Ascending aorta (tissue), 2 donors: ENCODE measurements around the gene TRERF1. TPM values are rescaled to one million over a fixed set of nuclear protein-coding genes. Genes with fewer than 3 reads are reported as not detected.
A peak's percentile ranks its signal among the peaks of the same experiment; 100 is the strongest.

Source experiments
- DNase-seq, 2 donors: peaks; one replicate each; pipeline ENCODE4 v3.0.0-alpha.2; 2019; ENCODE audit warnings: low spot score in 2 of 2
- H3K27ac ChIP-seq, 2 donors: fragments of 200-600 bp; sonication (generic); one replicate each; pipeline ENCODE4 v1.5.1; 2016 to 2017; ENCODE audit warnings: mild to moderate bottlenecking in 1 of 2
- H3K27me3 ChIP-seq: fragments of 200-600 bp; sonication (generic); one replicate; pipeline ENCODE4 v1.5.1; 2017
- H3K36me3 ChIP-seq, 2 donors: fragments of 200-600 bp; sonication (generic); one replicate each; pipeline ENCODE4 v1.5.1; 2016
- H3K4me1 ChIP-seq, 2 donors: fragments of 200-600 bp; sonication (generic); one replicate each; pipeline ENCODE4 v1.5.1; 2016 to 2017; ENCODE audit warnings: mild to moderate bottlenecking in 1 of 2
- H3K4me3 ChIP-seq, 2 donors: fragments of 200-600 bp; sonication (generic); one replicate each; pipeline ENCODE4 v1.5.1; 2016 to 2017; ENCODE audit warnings: mild to moderate bottlenecking in 1 of 2
- H3K9me3 ChIP-seq, 2 donors: fragments of 200-600 bp; sonication (generic); one replicate each; pipeline ENCODE4 v1.5.1; 2016
- intact Hi-C: fragments of 100-400 bp; cut with DNase I; formaldehyde crosslinking; loops from one replicate; pipeline ENCODE4 v1.15.1; 2023
- total RNA-seq: library from RNA; depleted of rRNA; stranded (reverse); fragments of >200 nt; gene quantifications from one replicate; pipeline ENCODE4 v1.1.0, GENCODE V29; 2016
- TF ChIP-seq, protein P1 (sequence below), 3 experiments: fragments of 200-600 bp in 2 of 3; fragments of 450-650 bp in 1 of 3; sonication (generic) in 2 of 3; IDR thresholded peaks; one replicate each; pipeline ENCODE4 v1.5.1; 2016 to 2019; ENCODE audit warnings: antibody characterized with exemption in 3 of 3, mild to moderate bottlenecking in 1 of 3, moderate library complexity in 1 of 3

The TRERF1 gene
- total RNA-seq, 1 donor from 2014 or later, result 34.1 TPM

DNA sequence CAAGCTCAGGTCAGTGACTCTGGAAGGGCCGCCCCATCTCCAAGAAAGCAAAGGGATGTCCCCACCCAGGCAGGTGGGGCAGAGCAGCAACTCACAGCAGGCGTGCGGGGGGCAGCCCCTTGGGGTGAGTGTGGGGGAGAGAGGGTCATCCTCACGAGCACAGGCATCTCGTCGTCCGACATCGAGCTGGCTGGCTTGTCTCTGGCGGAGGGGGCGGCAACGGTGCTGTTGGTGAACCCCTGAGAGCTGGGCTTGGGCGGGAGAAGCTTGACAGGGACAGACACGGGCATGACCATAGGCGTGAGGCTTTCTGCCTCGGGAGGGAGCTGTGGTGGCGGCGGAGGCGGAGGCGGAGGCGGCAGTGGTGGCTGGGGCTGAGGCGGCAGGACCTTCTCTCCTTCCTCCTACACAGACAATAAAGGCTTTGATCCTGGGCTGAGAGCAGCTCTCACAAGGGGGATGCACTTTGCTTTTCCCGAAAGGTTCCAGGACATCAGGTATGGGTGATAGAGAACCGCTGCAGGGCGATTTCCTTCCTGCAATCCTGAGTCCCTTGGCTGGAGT, 188.5 kb downstream of the TRERF1 start:
- H3K27ac ChIP-seq, result no peak overlapping the region
- no peaks in the 10 kb centered on the region for H3K27me3 ChIP-seq
- peaks cover under 1 to 1% of the 10 kb centered on the region in 2 donors for H3K36me3 ChIP-seq
- no peak overlapping the region for H3K4me3 ChIP-seq
- no peaks in the 10 kb centered on the region for H3K4me1 ChIP-seq
- intact Hi-C loops, result loop anchor here (5.0 kb wide), 1 partner anchor 284 kb away; no protein-coding TSS in a partner anchor
- H3K9me3 ChIP-seq, result no peaks in the 10 kb centered on the region
- TF ChIP-seq, protein P1, sequence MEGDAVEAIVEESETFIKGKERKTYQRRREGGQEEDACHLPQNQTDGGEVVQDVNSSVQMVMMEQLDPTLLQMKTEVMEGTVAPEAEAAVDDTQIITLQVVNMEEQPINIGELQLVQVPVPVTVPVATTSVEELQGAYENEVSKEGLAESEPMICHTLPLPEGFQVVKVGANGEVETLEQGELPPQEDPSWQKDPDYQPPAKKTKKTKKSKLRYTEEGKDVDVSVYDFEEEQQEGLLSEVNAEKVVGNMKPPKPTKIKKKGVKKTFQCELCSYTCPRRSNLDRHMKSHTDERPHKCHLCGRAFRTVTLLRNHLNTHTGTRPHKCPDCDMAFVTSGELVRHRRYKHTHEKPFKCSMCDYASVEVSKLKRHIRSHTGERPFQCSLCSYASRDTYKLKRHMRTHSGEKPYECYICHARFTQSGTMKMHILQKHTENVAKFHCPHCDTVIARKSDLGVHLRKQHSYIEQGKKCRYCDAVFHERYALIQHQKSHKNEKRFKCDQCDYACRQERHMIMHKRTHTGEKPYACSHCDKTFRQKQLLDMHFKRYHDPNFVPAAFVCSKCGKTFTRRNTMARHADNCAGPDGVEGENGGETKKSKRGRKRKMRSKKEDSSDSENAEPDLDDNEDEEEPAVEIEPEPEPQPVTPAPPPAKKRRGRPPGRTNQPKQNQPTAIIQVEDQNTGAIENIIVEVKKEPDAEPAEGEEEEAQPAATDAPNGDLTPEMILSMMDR (IDR thresholded peaks at IDR 0.05), result no peak
- no peak for DNase-seq

DNA sequence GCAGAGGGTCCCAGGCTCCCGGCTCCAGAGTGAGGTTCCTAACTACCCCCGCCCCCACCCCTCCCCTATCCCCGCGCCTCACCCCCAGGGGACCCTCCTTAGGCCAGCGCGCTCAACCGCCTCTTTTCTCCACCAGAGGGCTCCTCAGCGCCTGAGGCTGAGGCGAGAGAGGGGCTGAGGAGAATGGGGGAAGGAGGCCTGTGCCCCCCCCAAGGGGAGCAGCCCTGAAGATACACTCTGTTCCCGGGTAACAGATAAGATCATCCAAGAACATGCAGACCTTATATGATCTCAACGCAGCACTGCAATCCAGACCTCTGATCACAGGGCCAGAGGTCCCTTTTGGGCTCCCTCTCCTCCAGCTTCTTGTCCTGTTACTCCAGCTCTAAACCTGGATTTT, 190.8 kb downstream of the TRERF1 start:
- no peak for DNase-seq
- intact Hi-C loops, result loop anchor here (2.0 to 5.0 kb wide), 2 partner anchors 272 to 286 kb away; no protein-coding TSS in a partner anchor
- no peaks in the 10 kb centered on the region for H3K27me3 ChIP-seq
- H3K27ac ChIP-seq, result no peak overlapping the region
- H3K4me1 ChIP-seq, result no peaks in the 10 kb centered on the region
- H3K4me3 ChIP-seq, result no peak overlapping the region
- peaks cover 0 to 7% of the 10 kb centered on the region in 2 donors for H3K36me3 ChIP-seq
- TF ChIP-seq, protein P1 (IDR thresholded peaks at IDR 0.05), result peak in 2 of 3 experiments; percentile 44 to 56
- no peaks in the 10 kb centered on the region for H3K9me3 ChIP-seq

DNA sequence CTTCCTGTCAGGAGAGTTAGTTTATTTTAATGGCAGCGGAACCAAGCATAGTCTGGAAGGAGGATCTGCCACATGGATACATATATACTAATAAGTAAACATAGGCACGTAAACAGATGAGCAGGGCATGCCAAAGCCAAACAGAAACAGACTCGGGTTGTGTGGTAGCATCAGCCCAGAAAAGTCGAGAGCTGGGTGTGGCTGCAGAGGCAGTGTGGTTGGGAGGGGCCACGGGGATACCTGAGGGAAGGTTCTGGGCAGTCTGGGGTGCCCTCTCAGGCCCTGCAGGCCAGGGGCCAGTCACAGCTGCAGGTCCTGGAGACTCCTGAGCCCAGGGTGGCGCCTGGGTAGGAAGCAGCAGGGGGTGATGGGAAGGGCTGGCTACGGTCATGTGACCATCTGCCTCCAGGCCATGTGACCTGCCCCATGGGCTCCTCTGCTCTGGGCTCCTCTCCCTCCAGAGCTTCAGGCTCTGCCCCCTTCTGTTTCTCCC, 191.3 kb downstream of the TRERF1 start:
- peaks cover 0 to 7% of the 10 kb centered on the region in 2 donors for H3K36me3 ChIP-seq
- no peaks in the 10 kb centered on the region for H3K4me1 ChIP-seq
- H3K27ac ChIP-seq, result no peak overlapping the region
- no peaks in the 10 kb centered on the region for H3K9me3 ChIP-seq
- no peak overlapping the region for H3K4me3 ChIP-seq
- intact Hi-C loops, result loop anchor here (2.0 to 5.0 kb wide), 2 partner anchors 272 to 287 kb away; no protein-coding TSS in a partner anchor
- no peak for DNase-seq
- H3K27me3 ChIP-seq, result no peaks in the 10 kb centered on the region
- TF ChIP-seq, protein P1 (IDR thresholded peaks at IDR 0.05), result no peak

DNA sequence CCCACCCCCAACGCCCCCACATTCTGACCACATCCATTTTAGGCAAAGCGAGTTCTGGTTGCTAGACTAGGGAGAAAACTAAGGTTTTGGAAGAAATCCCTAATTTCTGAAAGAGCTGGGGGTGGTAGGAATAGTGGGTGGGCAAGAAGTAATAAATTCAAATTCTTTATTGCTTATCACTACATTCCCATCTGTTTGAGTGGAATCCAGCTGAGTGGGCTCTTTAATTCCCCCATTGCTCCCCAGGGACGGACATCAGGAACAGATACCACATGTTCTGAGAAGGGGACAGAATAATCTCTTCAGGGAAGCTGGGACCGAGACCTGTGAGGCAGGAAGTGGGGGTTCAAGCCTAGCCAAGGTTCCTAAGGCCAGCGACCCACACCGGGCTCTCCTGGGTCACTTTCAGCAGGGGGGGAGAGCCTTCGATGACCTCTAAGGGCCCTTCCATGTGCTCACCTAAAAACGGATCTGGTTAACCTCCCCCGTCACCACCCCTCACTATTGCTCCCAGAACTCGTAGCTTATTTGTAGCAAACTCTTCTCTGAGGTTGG, 191.8 kb downstream of the TRERF1 start:
- H3K4me3 ChIP-seq, result no peak overlapping the region
- H3K9me3 ChIP-seq, result no peaks in the 10 kb centered on the region
- no peak for DNase-seq
- peaks cover 3 to 7% of the 10 kb centered on the region in 2 donors for H3K36me3 ChIP-seq
- intact Hi-C loops, result loop anchor here (2.0 to 5.0 kb wide), 2 partner anchors 273 to 287 kb away; no protein-coding TSS in a partner anchor
- no peaks in the 10 kb centered on the region for H3K27me3 ChIP-seq
- TF ChIP-seq, protein P1 (IDR thresholded peaks at IDR 0.05), result no peak
- no peaks in the 10 kb centered on the region for H3K4me1 ChIP-seq
- no peak overlapping the region for H3K27ac ChIP-seq

DNA sequence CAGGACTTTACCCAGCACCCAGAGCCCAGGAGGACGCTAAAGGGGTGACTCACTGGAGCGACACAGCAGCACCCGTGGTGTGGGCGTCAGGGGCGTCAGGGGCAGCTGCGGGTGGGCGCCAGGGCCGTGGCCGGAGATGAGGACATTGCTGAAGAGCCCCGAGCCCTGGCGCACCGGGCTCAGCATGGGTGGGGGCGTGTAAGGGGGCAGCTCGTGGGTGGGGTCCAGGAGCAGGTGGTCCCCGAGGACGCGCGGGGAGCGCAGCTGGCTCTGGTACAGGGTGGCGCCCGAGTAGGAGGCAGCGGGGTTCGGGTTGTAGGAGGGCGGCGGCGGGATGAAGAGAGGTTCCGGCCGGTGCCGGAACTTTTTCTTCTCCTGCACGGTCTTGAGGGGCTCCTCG, 192.4 kb downstream of the TRERF1 start:
- TF ChIP-seq, protein P1 (IDR thresholded peaks at IDR 0.05), result no peak
- Histone ChIP-seq H3K4me1 (no peaks in the 10 kb centered on the region), H3K9me3 (no peaks in the 10 kb centered on the region), H3K27me3 (no peaks in the 10 kb centered on the region), H3K27ac (no peak overlapping the region), H3K4me3 (no peak overlapping the region), H3K36me3 (peaks cover 9 to 13% of the 10 kb centered on the region in 2 donors)
- intact Hi-C loops, result no loop called here
- DNase-seq, result no peak
